Fibroblast of lung (primary cell): ENCODE measurements around the gene APPL1. TPM values are rescaled to one million over a fixed set of nuclear protein-coding genes. Genes with fewer than 3 reads are reported as not detected.
"Not testable (repeated sequence)": the region's sequence is repeated elsewhere in the genome, so short reads cannot be mapped to it uniquely, and the experiment has no call there.

ENCODE experiments used
- DNase-seq, 2 donors: peaks; one replicate each; pipeline versions ENCODE4 v3.0.0 to v3.0.0-alpha.2; 2010; ENCODE audit warnings: low read depth in 2 of 2
- H2AFZ ChIP-seq: 2 replicates; pipeline ENCODE4 v1.5.1; 2012; ENCODE audit warnings: low read length, control low read depth, inconsistent platforms
- H3K27ac ChIP-seq: 2 replicates; pipeline ENCODE4 v1.5.1; 2011; ENCODE audit warnings: low read length, control low read depth; ENCODE audit not compliant: insufficient read depth
- H3K27me3 ChIP-seq: 2 replicates; pipeline ENCODE4 v1.5.1; 2011; ENCODE audit warnings: mild to moderate bottlenecking, low read length; ENCODE audit not compliant: control insufficient read depth, insufficient read depth
- H3K36me3 ChIP-seq: 2 replicates; pipeline ENCODE4 v1.5.1; 2011; ENCODE audit warnings: low read length; ENCODE audit not compliant: control insufficient read depth, insufficient read depth
- H3K4me1 ChIP-seq: 2 replicates; pipeline ENCODE4 v1.5.1; 2011; ENCODE audit warnings: low read length; ENCODE audit not compliant: control insufficient read depth, insufficient read depth; ENCODE audit errors: extremely low read depth
- H3K4me2 ChIP-seq: 2 replicates; pipeline ENCODE4 v1.5.1; 2011; ENCODE audit warnings: low read length, control low read depth; ENCODE audit not compliant: insufficient read depth; ENCODE audit errors: extremely low read depth
- H3K4me3 ChIP-seq, 4 experiments: fragments of 200-600 bp in 1 of 4; sonication (generic) in 1 of 4; replicated peaks in 1 of 4; 2 replicates each; pipeline ENCODE4 v1.5.1; 2011 to 2016; ENCODE audit warnings: low read length in 4 of 4, low read depth in 3 of 4, mild to moderate bottlenecking in 3 of 4, control low read depth in 2 of 4, inconsistent platforms in 1 of 4, mixed read lengths in 1 of 4; ENCODE audit not compliant: insufficient read depth in 1 of 4; ENCODE audit errors: control extremely low read depth in 1 of 4
- H3K79me2 ChIP-seq: 2 replicates; pipeline ENCODE4 v1.5.1; 2012; ENCODE audit warnings: mild to moderate bottlenecking, low read length, inconsistent platforms; ENCODE audit not compliant: control insufficient read depth, insufficient read depth
- H3K9ac ChIP-seq: 2 replicates; pipeline ENCODE4 v1.5.1; 2011; ENCODE audit warnings: mild to moderate bottlenecking, low read length, control low read depth; ENCODE audit not compliant: insufficient read depth
- H3K9me3 ChIP-seq: 2 replicates; pipeline ENCODE4 v1.5.1; 2012; ENCODE audit warnings: low read depth, low read length; ENCODE audit not compliant: control insufficient read depth, insufficient read depth
- H4K20me1 ChIP-seq: 2 replicates; pipeline ENCODE4 v1.5.1; 2011; ENCODE audit warnings: low read length; ENCODE audit not compliant: control insufficient read depth, insufficient read depth; ENCODE audit errors: extremely low read depth
- CTCF ChIP-seq, 2 donors: IDR thresholded peaks in 1 of 2; conservative IDR thresholded peaks in 1 of 2; 1 replicate in 1 of 2; 2 replicates in 1 of 2; pipeline ENCODE4 v1.5.1; 2011 to 2012; ENCODE audit warnings: low read length in 2 of 2, control low read depth in 1 of 2, inconsistent platforms in 1 of 2, low read depth in 1 of 2, mild to moderate bottlenecking in 1 of 2
- EZH2 ChIP-seq: IDR thresholded peaks from 2 replicates; pipeline ENCODE4 v1.5.1; 2012; ENCODE audit warnings: low read length, control low read depth, mild to moderate bottlenecking; ENCODE audit errors: missing control alignments
- polyA plus RNA-seq, 2 donors: library from polyadenylated mRNA; depleted of rRNA in 1 of 2; stranded (reverse) in 1 of 2; unstranded in 1 of 2; fragments of >200 nt; gene quantifications; 2 replicates each; pipeline ENCODE4 v1.2.1, GENCODE V29; 2011 to 2012; ENCODE audit warnings: missing spikeins in 1 of 2
- total RNA-seq: library from RNA; depleted of rRNA; stranded (reverse); fragments of >200 nt; gene quantifications from 2 replicates; pipeline ENCODE4 v1.2.1, GENCODE V29; 2014

APPL1 gene
- total and polyA plus RNA-seq, 2 donors (not counting 1 experiment from before 2014, with no cell fraction given): 31.0 to 45.7 TPM

- H3K4me2 ChIP-seq: no peak overlapping the region
- no peaks in the 10 kb centered on the region for H3K36me3 ChIP-seq
- H4K20me1 ChIP-seq: no peaks in the 10 kb centered on the region
- no peaks in the 10 kb centered on the region for H3K27me3 ChIP-seq
- no peak overlapping the region for H3K4me3 ChIP-seq
- H3K4me1 ChIP-seq: no peaks in the 10 kb centered on the region
- no peaks in the 10 kb centered on the region for H3K79me2 ChIP-seq
- H3K27ac ChIP-seq: no peak overlapping the region
- no peak overlapping the region for H3K9ac ChIP-seq
- no peak for TF ChIP-seq EZH2
- TF ChIP-seq CTCF (conservative IDR thresholded peaks at IDR 0.05 in 1 of 2, IDR thresholded peaks at IDR 0.05 in 1 of 2; ENCODE audit: low read depth in 1 of 2, low read length in 2 of 2): no peak
- no peak overlapping the region for H2AFZ ChIP-seq
- H3K9me3 ChIP-seq: no peaks in the 10 kb centered on the region
- DNase-seq: no peak
Measured at GRCh38 chr3:57292897-57293526, 65.5 kb downstream of the APPL1 start.

GRCh38 chr3:57298041-57298440, 70.5 kb downstream of the APPL1 start:
- no peaks in the 10 kb centered on the region for H3K27me3 ChIP-seq
- H2AFZ ChIP-seq: no peak overlapping the region
- no peak overlapping the region for H3K27ac ChIP-seq
- no peaks in the 10 kb centered on the region for H3K9me3 ChIP-seq
- no peak for TF ChIP-seq EZH2
- TF ChIP-seq CTCF (conservative IDR thresholded peaks at IDR 0.05 in 1 of 2, IDR thresholded peaks at IDR 0.05 in 1 of 2; ENCODE audit: low read depth in 1 of 2, low read length in 2 of 2): no peak
- H3K4me1 ChIP-seq: no peaks in the 10 kb centered on the region
- H3K36me3 ChIP-seq: no peaks in the 10 kb centered on the region
- H3K4me2 ChIP-seq: no peak overlapping the region
- H3K4me3 ChIP-seq: no peak overlapping the region
- peak in 1 of 2 donors; percentile 56 for DNase-seq
- H3K79me2 ChIP-seq: no peaks in the 10 kb centered on the region
- H4K20me1 ChIP-seq: no peaks in the 10 kb centered on the region
- no peak overlapping the region for H3K9ac ChIP-seq

- H3K4me3 ChIP-seq, H3K9me3 ChIP-seq, H3K27ac ChIP-seq, H3K36me3 ChIP-seq, H3K27me3 ChIP-seq, H3K4me2 ChIP-seq, H3K4me1 ChIP-seq, H2AFZ ChIP-seq, H3K79me2 ChIP-seq, H3K9ac ChIP-seq, H4K20me1 ChIP-seq: not testable (repeated sequence)
- DNase-seq: peak in 1 of 2 donors; percentile 63
Measured at GRCh38 chr3:57303520-57303919, 76.0 kb downstream of the APPL1 start.
